HEK293 (cell line): Measurements from ENCODE around the gene ROR2.

ENCODE experiments used
- ZNF214 ChIP-seq: fragments of 450-650 bp; formaldehyde crosslinking; IDR thresholded peaks from 2 replicates; pipeline ENCODE4 v1.5.1; 2017; ENCODE audit warnings: missing biosample characterization, mild to moderate bottlenecking, missing genetic modification characterization, borderline replicate concordance
- ZNF510 ChIP-seq: fragments of 450-650 bp; formaldehyde crosslinking; IDR thresholded peaks from 2 replicates; pipeline ENCODE4 v1.5.1; 2018; ENCODE audit warnings: mild to moderate bottlenecking, missing genetic modification characterization, missing biosample characterization; ENCODE audit not compliant: insufficient replicate concordance
- ZNF580 ChIP-seq: fragments of 450-650 bp; formaldehyde crosslinking; IDR thresholded peaks from 2 replicates; pipeline ENCODE4 v1.5.1; 2016; ENCODE audit warnings: missing biosample characterization, missing genetic modification characterization
- ZNF747 ChIP-seq: fragments of 450-650 bp; formaldehyde crosslinking; IDR thresholded peaks from 2 replicates; pipeline ENCODE4 v1.5.1; 2016; ENCODE audit warnings: missing biosample characterization, missing genetic modification characterization
- ZNF777 ChIP-seq: fragments of 450-650 bp; formaldehyde crosslinking; IDR thresholded peaks from 2 replicates; pipeline ENCODE4 v1.5.1; 2017; ENCODE audit warnings: missing biosample characterization, missing genetic modification characterization, borderline replicate concordance
- ZNF830 ChIP-seq: fragments of 450-650 bp; IDR thresholded peaks from 2 replicates; pipeline ENCODE4 v1.5.0; 2018; ENCODE audit warnings: missing biosample characterization, missing genetic modification characterization, low read depth, mild to moderate bottlenecking, moderate library complexity

- no peak for TF ChIP-seq ZNF777 (tag by site-specific recombination)
- no peak for TF ChIP-seq ZNF747 (tag by site-specific recombination)
- no peak for TF ChIP-seq ZNF830 (tag by site-specific recombination)
- no peak for TF ChIP-seq ZNF510 (tag by site-specific recombination)
- TF ChIP-seq ZNF580 (tag by site-specific recombination), result no peak
- no peak for TF ChIP-seq ZNF214 (tag by site-specific recombination)
Observed at GRCh38 chr9:91911657-91912056, 38.4 kb downstream of the ROR2 start.
